Stimulated activated CD8-positive, alpha-beta memory T cell treated with anti-CD3 and anti-CD28 coated beads, Interleukin-4, amount 100 ng/mL, for 4 hours (primary cell): ENCODE results near the gene SOX8.
"Not testable (repeated sequence)": the region's sequence is repeated elsewhere in the genome, so short reads cannot be mapped to it uniquely, and the experiment has no call there.

Experiments used
- DNase-seq, 2 donors: peaks; one replicate each; pipeline ENCODE4 v3.0.0-alpha.2; 2020; ENCODE audit warnings: low read depth in 2 of 2, low spot score in 1 of 2

SOX8 gene

DNA sequence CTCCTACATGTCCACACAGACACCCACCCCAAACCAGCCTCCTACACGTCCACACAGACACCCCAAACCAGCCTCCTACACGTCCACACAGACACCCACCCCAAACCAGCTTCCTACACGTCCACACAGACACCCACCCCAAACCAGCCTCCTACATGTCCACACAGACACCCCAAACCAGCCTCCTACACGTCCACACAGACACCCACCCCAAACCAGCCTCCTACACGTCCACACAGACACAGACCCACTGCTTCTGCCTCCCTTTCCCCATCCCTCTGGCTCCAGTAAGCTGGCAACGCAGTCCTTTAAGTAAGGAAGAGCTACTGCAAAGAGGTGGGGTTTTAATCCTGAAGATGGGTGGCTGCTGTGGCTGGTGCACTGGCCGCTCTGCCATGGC lies 27.8 kb upstream of the SOX8 start:
- DNase-seq: not testable (repeated sequence)

DNA sequence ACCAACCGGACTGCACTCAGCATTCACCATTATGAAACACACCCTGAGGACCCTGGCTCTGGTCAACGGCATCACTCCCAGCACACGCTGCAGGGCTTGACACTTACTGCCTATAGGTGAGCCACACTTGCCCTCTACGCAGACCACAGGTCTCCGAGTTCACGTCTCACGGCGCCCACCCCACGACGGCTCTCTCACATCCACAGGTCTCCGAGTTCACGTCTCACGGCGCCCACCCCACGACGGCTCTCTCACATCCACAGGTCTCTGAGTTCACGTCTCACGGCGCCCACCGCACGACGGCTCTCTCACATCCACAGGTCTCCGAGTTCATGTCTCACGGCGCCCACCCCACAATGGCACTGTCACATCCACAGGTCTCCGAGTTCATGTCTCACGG lies 25.8 kb upstream of the SOX8 start:
- not testable (repeated sequence) for DNase-seq

DNA sequence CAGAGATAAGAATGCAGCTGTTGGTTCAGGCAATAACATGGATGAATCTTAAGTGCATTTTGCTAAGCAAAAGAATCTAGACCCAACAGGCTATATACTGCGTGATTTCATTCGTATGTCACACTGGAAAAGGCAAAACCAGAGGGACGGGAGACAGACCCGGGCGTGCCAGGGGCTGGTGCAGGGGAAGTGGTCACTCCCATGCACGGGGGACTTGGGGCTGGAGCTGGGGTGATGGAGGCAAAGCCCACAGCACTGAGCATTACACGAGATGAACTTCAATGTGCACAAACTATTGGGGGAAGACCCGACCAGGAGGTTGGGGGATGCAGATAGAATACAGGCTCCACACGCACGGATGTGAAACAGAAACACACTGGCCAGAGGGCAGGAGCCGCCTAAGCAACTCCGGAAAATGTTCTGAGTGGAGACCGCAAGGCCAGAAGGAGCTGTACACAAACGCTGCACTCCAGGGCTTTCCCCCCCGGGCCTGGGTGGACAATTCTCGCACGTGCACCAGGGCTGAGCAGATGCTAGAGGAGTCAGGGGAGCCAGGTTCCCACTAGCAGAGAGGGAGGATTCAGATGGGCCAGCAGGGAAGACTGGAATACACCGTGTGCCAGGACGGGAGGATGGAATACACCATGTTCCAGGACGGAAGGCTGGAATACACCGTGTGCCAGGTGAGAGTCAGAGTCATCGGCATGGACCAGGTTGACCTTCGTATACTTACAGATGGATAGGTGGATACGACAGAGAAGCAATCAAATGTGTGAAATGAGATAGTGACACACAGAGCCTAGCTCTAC lies 22.1 kb upstream of the SOX8 start:
- DNase-seq: no peak

DNA sequence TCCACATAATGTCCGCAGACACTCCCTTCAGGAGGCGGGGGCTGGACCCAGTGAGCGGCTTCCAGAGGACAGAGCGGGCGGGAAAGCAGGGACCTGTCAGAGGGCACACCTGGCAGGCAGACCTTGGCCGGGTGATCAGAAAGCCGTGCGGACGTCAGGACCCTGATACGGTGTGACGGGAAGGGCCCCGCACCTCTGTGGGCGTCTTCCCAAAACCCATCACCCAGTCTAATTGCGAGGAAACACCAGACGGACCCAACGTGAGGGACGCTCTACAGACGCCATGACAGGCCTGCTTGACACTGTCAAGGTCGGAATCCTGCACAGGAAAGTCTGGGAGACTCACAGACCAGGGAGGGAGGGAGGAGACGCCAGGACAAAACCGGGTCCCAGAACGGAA lies 19.2 kb upstream of the SOX8 start:
- no peak for DNase-seq

DNA sequence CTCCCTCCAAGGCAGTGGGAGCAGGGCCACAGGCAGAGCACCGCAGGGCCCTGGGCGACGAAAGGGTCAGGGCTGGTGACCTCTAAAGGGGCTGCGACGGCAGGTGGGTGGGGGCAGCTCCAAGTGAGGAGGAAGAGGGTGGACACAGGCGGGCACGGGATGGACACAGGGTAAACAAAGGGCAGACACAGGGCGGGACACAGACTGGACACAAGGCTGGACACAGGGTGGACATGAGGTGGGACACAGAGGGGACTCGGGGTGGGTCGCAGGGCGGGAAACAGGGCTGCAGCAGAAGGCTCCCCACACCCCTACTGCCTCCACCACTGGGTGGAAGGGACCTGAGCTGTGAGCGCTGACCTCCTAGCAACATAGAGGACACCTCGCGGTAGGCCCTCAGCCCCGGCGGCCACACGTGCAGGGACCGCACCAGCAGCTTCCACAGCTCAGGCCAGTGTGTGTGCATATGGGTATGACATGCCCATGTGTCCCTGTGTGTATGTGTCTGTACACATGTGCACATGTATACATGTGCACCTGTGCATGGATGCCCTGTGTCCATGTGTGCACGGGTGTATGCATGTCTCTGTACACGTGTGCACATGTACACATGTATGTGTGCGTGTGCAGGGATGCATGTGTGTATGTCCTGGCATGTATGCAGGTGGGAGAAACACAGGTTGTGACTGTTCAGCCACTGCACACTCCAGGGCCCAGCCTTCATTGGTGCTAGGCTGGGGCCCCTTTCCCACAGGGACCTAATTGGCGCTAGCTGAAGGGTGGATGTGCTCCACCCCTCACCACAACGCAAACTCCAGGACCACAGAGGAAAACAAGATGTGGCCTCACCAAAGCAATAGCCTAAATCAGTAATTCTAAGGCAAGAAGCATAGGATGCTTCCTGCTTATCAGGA lies 18.4 kb upstream of the SOX8 start:
- DNase-seq: no peak

DNA sequence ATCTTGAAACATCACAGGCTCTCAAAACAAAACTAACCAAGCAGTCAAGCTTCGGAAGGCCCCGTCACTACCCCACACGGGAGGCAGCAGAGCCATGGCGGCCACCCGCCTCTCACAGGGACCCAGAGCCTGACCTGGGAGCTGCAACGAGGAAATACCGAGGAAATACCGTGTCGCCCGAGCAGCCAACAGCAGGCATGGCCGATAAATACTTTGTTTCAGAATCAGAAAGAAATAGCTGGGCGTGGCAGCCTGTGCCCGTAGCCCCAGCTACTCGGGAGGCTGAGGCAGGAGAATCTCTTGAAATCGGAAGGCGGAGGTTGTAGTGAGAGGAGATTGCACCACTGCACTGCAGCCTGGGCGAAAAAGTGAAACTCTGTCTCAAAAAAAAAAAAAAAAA lies 17.7 kb upstream of the SOX8 start:
- no peak for DNase-seq

DNA sequence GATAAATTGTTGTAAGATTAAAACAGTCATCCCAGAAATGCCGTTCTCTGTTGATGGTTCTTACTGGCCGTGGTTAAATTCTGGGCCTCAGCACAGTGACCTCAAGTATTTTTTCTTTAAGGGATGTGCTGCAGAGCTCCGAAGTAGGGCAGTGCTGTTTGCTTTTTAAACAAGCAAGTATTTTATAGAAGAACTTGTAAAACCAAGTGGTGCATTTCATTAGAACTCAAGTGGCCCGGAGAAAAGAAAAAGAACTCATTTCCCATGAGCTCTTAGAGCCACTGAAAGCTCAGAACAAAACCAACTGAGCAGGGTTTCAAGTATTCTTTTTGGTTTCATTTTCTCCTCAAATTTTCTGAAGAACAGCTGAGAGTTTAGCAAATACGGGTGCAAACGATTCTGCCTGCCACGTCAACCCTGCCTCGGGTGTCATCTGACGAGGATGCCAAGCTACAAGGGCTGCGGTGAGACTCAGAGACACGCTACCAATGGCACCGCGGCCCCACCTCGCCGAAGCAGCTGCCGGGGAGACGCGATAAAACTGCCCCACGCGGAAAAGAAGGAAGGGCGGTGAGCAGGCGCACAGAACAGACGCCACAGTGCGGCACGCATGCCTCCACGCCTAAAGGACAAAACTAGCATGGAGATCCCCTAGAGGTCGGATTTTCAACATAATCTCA lies 17.1 kb upstream of the SOX8 start:
- DNase-seq: peak in 1 of 2 donors; percentile 30

DNA sequence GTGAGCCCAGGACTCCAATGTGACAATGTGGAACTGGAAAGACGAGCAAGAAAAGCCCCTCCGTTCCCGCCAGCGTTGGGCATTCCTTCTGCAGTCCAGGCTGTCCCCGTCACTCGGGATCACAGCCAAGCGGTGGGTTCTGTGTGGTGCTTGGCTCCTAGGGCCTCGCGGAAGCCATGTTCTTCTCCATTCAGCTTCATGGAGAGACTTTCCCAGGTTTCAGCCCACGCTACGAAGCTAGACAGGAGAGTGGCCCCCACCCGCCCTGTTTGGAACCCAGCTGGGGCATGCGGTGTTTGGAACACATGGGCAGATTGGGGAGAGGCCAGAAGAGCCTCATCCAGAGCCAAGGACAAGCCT lies 16.6 kb upstream of the SOX8 start:
- no peak for DNase-seq

DNA sequence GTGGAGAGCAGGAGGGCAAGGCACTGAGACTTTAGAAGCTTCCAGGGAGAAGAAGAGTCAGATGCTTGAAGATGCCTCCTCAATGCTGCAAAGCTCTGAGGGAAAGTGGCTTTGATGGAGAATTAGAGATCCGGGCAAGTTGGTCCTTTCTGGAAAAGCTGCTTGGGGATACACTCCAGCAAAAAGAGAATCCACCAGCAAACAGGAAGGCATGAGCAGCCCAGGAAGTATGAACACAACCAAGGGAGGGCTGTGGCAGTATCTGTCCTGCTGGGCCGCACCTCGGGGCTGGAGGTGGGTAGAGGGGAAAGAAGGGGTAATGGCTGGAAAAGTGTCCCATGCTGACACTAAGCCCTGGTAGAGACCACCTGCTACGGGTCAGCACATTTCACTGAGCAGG lies 16.1 kb upstream of the SOX8 start:
- no peak for DNase-seq

DNA sequence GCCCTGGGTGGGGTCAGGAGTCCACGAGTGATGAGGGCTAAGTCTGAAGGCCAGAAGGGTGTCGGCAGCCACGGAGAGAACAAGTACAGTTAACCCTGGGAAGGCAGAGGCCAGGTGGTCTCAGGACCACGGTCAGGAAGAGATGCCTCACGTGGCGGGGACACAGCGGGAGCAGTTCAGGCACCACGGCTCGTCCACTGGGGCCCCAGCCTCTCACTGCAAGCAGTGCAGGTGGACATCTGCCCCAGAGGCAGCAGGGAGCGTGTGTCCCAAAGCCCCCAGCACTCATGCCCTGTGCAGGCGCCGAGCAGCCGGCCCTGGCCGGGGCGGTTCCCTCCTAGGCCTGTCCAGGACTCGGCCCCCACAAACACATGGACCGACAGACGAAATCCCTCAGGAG lies 15.5 kb upstream of the SOX8 start:
- no peak for DNase-seq

DNA sequence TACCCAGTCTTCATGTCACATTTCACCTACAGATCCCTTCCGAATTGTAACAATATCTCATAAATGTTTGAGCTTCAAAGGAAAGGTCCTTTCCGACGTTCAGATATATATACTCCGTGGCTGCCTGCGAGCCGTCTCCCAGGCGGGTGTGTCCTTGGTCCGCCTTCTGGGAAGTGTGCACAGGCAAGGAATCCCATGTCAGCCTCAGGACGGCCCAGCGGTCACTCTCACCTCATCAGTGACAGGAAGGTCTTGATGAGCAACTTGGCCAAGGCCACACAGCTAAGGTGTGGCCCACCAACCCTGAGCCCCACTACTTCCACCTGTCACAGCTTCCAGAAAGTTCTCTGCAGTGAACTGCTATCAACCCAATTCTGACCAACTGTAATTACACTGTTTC lies 15.1 kb upstream of the SOX8 start:
- no peak for DNase-seq

DNA sequence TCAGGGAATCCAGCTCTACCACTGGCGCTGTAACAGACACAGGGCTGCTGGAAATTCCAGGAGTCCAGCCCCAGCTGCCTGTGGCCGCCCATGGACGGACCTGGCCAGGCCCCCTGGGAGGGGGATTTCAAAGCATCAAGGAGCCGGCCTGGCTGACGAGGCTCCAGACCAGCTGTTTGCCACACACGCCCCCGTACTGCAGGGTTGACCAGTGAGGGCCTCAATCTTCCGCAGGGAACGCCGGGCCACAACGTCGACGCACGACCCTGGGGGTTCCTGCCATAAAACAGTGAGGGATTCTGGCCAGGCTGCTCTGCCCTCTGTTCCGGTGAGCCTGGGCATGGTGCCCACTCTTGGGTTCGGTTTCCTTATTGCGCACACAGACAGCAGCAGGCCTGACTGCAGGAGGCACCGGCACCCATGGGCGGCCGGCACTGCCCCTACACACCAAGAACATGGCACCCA lies 14.5 kb upstream of the SOX8 start:
- no peak for DNase-seq

DNA sequence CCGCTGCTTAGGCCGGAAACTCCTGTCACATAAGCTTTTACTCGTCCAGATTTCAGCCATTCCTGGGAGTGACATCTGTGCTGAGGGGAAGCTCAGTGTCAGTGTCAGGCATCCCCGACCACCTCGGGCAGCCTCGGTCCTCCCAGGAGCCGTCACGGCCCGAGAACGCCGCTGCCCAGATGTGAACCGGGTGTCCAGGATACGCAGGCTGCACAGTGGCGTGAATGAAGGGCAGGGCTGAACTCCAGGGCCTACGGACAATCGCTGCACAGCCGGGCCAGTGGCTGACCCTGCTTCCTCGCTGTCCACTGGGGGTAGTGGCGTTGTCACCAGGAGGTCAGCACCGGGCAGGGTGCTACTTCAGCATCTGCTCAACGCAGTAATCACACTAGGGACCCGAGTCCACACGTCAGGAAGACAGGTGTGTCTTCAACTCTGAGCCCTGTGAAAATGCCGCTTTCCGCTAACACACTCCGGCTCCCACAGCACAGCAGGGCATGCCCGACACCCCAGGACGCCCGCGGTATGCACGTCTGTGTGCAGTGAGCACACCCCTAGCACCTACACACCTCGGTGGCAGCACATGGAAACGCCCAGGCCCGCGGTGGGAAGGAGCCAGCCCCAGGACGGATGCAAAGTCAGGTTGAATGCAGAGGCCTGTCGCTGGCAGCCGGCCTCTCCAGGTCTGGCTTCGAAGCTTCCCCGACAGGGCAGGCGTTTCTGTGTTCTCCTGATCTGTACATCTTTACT lies 13.8 kb upstream of the SOX8 start:
- DNase-seq: no peak

DNA sequence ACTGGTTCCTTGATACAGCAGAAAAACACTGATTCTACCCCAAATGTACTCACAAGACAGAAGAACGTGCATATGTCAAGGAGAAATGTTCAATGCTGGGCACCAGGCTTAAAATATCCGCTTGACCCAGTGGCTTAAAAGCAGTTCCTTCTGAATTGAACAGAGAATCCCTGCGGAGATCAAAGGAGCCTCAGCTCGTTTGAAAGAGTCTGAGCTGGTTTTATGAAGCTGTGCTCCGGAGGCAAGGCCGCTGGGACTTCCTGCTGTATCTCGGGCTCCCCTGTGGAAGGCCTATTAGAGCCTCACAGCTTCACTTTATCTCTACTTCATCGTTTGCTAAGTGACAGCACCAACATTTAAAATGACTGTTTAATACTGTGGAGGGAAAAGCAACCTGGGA lies 12.9 kb upstream of the SOX8 start:
- no peak for DNase-seq

DNA sequence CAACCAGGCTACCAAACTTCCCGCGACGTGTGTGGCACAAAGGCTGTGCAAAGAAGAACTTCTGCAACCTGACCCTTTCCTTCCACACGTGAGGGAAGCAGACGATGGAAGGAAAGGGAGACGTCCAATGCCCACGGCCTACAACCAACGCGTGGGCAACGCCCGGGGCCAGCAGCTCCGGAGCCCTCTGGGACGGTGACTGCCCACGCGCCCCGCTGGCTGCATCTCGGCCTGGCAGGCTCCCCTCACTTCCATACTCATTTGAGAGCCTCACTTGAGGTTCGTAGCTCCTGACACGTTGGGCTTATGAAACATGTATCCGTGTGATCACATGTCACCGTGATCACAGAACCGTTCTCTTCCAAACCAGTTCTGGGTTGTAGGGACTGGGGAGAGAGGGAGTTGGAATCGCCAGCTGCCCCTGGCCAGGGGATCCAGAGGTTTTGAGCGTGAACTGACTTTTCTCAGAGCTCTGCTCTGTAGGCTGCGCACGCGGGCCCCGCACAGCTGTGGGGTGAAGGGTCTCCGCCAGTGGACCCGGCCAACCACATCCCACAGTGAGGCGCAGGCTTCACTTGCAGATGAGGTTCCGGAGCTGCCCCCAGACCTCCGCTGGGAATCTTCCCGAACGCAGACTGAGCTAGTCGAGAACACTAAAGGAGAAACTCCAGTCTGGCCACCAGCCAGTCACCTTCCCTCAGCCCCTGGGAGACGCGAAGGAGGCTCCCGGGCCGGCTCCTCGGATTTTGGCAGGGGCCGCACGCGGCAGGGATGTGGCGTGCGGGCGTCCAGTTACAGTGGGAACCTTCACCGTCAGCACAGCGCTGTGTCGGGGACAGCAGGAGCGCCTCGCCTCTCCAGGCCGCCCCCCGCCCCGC lies 11.8 kb upstream of the SOX8 start:
- no peak for DNase-seq

DNA sequence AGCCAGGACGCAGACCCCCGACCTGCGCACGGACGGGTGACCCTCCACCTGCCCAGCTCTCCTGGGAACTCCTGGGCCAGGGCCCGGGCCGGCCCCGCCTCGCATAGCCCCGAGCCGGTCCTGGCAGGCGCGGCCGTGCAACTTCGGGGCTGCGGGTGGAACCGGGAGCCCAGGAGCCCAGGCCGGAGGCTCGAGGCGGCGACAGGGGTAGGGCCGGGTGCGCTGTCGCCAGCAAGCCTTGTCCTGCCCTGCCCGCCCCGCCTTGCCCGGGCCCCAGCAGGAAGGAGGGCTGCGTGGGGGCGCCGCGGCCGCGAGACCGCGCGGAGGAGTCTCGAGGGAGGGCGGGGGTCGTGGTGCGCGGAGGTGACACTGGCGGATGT lies 11.2 kb upstream of the SOX8 start:
- DNase-seq: no peak

DNA sequence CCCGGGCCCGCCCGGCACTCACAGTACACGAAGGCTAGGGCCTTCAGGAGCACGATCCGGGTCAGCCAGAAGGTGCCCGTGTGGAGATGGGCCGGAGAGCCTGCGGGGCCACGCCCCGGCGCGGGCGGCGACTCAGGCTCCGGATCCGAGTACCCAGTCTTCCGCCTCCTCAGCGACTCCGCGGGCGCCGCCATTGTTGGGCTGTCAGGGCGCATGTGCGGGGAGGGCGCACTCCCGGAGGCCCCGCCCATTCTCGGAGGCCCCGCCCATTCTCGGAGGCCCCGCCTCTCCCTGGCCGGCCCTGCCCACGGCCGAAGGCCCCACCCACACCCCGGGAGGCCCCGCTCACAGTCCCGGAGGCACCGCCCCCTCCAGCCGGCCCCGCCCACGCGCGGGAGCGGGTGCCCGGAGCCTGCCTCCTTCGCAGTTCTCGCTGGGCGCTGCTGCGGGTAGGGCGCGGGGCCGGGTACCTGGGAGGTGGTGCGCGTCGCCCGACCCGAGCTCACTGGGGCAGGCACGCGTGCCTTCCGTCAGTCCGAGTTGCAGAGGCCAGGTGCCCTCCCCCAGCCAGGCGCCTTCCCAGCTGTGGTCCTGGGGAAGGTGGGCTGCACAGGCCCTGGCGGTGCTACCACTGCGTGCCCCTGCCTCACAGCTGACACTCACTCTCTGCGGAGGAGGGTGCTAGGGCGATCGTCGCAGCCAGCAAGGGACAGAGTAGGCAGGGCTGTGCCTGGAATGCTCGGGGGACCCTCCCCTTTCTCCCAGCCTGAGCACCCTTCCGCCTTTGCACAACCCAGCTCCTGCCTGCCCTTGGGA lies 10.6 kb upstream of the SOX8 start, which contains the start of gene LMF1:
Gene LMF1, minus strand, starts transcription at position 219 of the 816 bp plus-strand sequence. Its CDS starts 4 bp downstream, at position 215.
- peak; percentile 83 to 94 for DNase-seq

DNA sequence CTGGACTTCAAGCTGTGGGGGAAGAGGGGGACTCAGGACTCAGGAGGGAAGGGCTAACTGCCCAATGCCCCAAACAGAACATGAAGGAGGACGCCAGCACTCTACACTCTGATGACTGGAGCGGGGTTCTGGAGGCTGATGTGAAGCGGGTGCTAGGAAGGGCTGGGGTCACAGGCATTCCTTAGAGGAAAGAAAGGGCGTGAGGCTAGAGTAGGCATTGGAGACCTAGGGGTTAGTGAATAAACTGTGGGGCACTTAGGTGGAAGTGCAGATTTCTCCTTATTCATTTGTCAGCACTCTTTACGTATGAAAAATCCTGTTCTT lies 10.0 kb upstream of the SOX8 start:
- DNase-seq: no peak

DNA sequence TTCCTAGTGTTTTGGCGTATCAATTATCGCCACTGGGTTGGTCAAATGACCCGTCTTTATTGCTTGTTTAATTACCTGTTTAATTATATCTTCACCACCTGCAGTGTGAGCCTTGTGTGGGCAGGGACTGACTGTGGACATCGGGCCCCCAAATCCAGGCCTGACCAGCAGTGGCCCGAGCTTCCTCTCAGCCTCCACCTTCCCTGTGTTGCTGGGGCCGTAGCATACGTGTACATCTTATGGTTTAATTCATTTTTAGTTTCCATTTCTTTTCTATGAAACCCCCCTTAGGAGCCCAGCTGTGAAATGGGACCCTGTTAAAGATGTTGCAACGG lies 9.6 kb upstream of the SOX8 start:
- no peak for DNase-seq
